Measurements from ENCODE around the gene CCND2. TPM values are rescaled to one million over a fixed set of nuclear protein-coding genes. Genes with fewer than 3 reads are reported as not detected.
"Not testable (repeated sequence)": the region's sequence is repeated elsewhere in the genome, so short reads cannot be mapped to it uniquely, and the experiment has no call there.

CCND2 gene
- polyA plus RNA-seq, 3 donors = 3.6 to 6.8 (median 3.9) TPM

DNA sequence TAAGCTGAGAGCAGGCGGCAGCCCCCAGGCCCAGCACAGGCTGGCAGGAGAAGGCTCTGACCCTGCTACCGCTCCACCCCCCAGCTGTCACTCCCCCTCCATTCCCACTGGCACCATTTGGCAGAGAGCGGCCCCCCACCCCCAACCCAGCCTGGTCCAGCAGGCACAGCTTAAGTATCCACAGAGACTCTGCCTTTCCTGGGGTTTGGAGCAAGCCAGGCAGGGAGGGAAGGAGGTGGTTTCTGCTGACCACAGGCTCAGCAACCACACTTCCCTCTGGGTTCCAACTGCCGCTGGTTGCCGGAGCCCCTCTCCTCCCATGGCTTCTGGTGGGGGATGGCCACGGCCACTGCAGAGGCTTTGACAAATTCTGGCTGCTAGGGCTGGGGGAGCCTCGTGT is 30.5 kb upstream of the CCND2 start:
- Mint-ChIP-seq H3K27ac (peak overlapping the region in 6 of 7 donors; percentile 80 to 91 (median 84)), H3K9me3 (peaks cover under 1 to 15% (median 10%) of the 10 kb centered on the region in 7 donors), H3K4me3 (peak overlapping the region in 1 of 2 donors; percentile 48), H3K36me3 (peaks cover 0 to 22% of the 10 kb centered on the region in 2 donors), H3K27me3 (ENCODE audit: low read depth in 3 of 3) (peaks cover 8 to 20% (median 12%) of the 10 kb centered on the region in 3 donors), H3K4me1 (peaks cover 68% of the 10 kb centered on the region)
- peak overlapping the region; percentile 37 for H2AFZ ChIP-seq (ENCODE audit: insufficient read depth, low read depth, low read length, poor library complexity, severe bottlenecking)
- peaks cover 0 to 4% of the 10 kb centered on the region in 2 donors for H3K27me3 ChIP-seq (ENCODE audit: control insufficient read depth in 2 of 2, insufficient read depth in 2 of 2, low read length in 2 of 2)
- H3K9ac ChIP-seq (ENCODE audit: insufficient read depth, low read length, poor library complexity, severe bottlenecking) = no peak overlapping the region
- peak overlapping the region; percentile 0 for H3K4me2 ChIP-seq (replicated peaks; ENCODE audit: extremely low read depth, low read length, poor library complexity, severe bottlenecking)
- no peaks in the 10 kb centered on the region for H3K9me3 ChIP-seq (replicated peaks in 1 of 2; ENCODE audit: control insufficient read depth in 1 of 2, insufficient read depth in 1 of 2, low read length in 2 of 2)
- peaks cover 63 to 64% of the 10 kb centered on the region in 2 donors for H3K4me1 ChIP-seq (ENCODE audit: control insufficient read depth in 1 of 2, insufficient read depth in 2 of 2, low read length in 2 of 2)
- peak; percentile 28 to 62 (median 42) for DNase-seq
- TF ChIP-seq, protein P1, sequence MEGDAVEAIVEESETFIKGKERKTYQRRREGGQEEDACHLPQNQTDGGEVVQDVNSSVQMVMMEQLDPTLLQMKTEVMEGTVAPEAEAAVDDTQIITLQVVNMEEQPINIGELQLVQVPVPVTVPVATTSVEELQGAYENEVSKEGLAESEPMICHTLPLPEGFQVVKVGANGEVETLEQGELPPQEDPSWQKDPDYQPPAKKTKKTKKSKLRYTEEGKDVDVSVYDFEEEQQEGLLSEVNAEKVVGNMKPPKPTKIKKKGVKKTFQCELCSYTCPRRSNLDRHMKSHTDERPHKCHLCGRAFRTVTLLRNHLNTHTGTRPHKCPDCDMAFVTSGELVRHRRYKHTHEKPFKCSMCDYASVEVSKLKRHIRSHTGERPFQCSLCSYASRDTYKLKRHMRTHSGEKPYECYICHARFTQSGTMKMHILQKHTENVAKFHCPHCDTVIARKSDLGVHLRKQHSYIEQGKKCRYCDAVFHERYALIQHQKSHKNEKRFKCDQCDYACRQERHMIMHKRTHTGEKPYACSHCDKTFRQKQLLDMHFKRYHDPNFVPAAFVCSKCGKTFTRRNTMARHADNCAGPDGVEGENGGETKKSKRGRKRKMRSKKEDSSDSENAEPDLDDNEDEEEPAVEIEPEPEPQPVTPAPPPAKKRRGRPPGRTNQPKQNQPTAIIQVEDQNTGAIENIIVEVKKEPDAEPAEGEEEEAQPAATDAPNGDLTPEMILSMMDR (IDR thresholded peaks at IDR 0.05) = no peak
- H4K20me1 ChIP-seq (ENCODE audit: insufficient read depth, low read length) = no peaks in the 10 kb centered on the region
- WGBS (ENCODE audit: insufficient coverage) = 17% methylated on average over 2 of the region's 7 CpGs
- no peaks in the 10 kb centered on the region for H3K79me2 ChIP-seq (ENCODE audit: insufficient read depth, low read length)
- peak overlapping the region; percentile 27 to 34 for H3K27ac ChIP-seq (ENCODE audit: low read depth in 1 of 2, low read length in 2 of 2)
- H3K4me3 ChIP-seq (replicated peaks in 1 of 3; ENCODE audit: low read depth in 2 of 3, low read length in 3 of 3) = no peak overlapping the region
- intact Hi-C loops (cut with micrococcal nuclease) = loop anchor here in 1 of 2 donors (5.0 kb wide), 1 partner anchor 41 kb away; no protein-coding TSS in a partner anchor
- no peaks in the 10 kb centered on the region for H3K36me3 ChIP-seq (replicated peaks in 1 of 2; ENCODE audit: control insufficient read depth in 1 of 2, insufficient read depth in 2 of 2, low read length in 2 of 2)

DNA sequence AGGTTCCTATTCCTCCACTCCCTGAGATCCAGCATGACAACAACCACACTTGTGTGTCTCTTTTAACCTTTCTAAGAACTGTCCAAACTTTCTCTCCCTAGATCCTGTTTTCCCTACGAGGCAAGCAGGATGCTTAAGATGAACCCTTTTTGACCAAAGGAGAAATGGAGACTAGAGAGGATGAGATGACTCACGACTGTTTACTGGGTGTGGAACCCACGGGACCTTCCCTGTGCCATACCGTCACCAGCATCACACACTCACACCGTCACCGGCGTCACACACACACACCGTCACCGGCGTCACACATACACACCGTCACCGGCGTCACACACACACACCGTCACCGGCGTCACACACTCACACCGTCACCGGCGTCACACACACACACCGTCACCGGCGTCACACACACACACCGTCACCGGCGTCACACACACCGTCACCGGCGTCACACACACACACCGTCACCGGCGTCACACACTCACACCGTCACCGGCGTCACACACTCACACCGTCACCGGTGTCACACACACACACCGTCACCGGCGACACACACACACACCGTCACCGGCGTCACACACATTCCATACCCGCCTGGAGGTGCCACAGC is 30.0 kb upstream of the CCND2 start:
- H3K36me3 ChIP-seq (replicated peaks in 1 of 2; ENCODE audit: control insufficient read depth in 1 of 2, insufficient read depth in 2 of 2, low read length in 2 of 2); H3K27me3 ChIP-seq (ENCODE audit: control insufficient read depth in 2 of 2, insufficient read depth in 2 of 2, low read length in 2 of 2); H2AFZ ChIP-seq (ENCODE audit: insufficient read depth, low read depth, low read length, poor library complexity, severe bottlenecking); H3K4me3 ChIP-seq (replicated peaks in 1 of 3; ENCODE audit: low read depth in 2 of 3, low read length in 3 of 3); H4K20me1 ChIP-seq (ENCODE audit: insufficient read depth, low read length); H3K9me3 ChIP-seq (replicated peaks in 1 of 2; ENCODE audit: control insufficient read depth in 1 of 2, insufficient read depth in 1 of 2, low read length in 2 of 2); H3K9ac ChIP-seq (ENCODE audit: insufficient read depth, low read length, poor library complexity, severe bottlenecking); H3K79me2 ChIP-seq (ENCODE audit: insufficient read depth, low read length): not testable (repeated sequence)
- Histone ChIP-seq H3K4me1 (ENCODE audit: control insufficient read depth in 1 of 2, insufficient read depth in 2 of 2, low read length in 2 of 2) (peaks cover 63 to 64% of the 10 kb centered on the region in 2 donors), H3K27ac (ENCODE audit: low read depth in 1 of 2, low read length in 2 of 2) (peak overlapping the region; percentile 27 to 34), H3K4me2 (replicated peaks; ENCODE audit: extremely low read depth, low read length, poor library complexity, severe bottlenecking) (peak overlapping the region; percentile 0)
- H3K4me3 Mint-ChIP-seq = peak overlapping the region in 1 of 2 donors; percentile 48
- peaks cover 0 to 11% (median 5%) of the 10 kb centered on the region in 7 donors for H3K9me3 Mint-ChIP-seq
- WGBS (ENCODE audit: insufficient coverage) = 82% methylated on average over 26 of the region's 43 CpGs
- peaks cover 68% of the 10 kb centered on the region for H3K4me1 Mint-ChIP-seq
- intact Hi-C loops (cut with micrococcal nuclease) = loop anchor here in 1 of 2 donors (5.0 kb wide), 1 partner anchor 41 kb away; no protein-coding TSS in a partner anchor
- peak overlapping the region; percentile 59 to 91 (median 85) for H3K27ac Mint-ChIP-seq
- H3K36me3 Mint-ChIP-seq = peaks cover 0 to 20% of the 10 kb centered on the region in 2 donors
- peaks cover 8 to 20% (median 12%) of the 10 kb centered on the region in 3 donors for H3K27me3 Mint-ChIP-seq (ENCODE audit: low read depth in 3 of 3)
- DNase-seq = peak; percentile 75 to 92 (median 85)
